HG03432 (cell line): ENCODE measurements around the gene LYRM1.
"Not testable (repeated sequence)": the region's sequence is repeated elsewhere in the genome, so short reads cannot be mapped to it uniquely, and the experiment has no call there.

Source experiments
- ATAC-seq: cut with Tn5 transposase; IDR thresholded peaks from one replicate; pipeline ENCODE4 v1.9.1; 2021; ENCODE audit warnings: mild to moderate bottlenecking, moderate library complexity; ENCODE audit not compliant: unreplicated experiment

Gene LYRM1

DNA sequence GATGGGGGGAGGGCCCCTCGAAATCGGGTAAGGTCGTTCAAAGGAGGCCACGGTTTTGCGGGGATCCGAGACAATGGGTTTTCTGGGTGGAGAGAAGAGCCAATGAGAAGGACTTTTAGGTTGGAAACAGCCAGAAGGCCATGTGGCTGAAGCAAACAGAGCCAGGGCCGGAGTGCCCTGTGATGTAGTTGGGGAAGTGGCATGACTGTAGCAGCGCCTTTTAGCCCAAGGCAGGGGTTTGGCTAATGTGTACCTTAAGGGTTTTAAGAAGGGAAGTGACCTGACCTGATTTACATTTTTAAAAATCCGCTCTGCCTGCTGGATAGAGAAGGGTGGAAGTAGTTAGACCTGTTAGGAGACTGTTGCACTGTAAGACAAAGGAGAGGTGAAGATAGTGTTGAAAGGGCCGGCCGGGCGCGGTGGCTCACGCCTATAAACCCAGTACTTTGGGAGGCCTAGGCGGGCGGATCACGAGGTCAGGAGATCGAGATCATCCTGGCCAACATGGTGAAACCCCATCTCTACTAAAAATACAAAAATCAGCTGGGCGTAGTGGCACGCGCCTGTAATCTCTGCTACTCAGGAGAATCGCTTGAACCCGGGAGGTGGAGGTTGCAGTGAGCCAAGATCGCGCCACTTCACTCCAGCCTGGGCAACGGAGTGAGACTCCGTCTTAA is 1.0 kb downstream of the LYRM1 start:
- ATAC-seq: peak; percentile 21

DNA sequence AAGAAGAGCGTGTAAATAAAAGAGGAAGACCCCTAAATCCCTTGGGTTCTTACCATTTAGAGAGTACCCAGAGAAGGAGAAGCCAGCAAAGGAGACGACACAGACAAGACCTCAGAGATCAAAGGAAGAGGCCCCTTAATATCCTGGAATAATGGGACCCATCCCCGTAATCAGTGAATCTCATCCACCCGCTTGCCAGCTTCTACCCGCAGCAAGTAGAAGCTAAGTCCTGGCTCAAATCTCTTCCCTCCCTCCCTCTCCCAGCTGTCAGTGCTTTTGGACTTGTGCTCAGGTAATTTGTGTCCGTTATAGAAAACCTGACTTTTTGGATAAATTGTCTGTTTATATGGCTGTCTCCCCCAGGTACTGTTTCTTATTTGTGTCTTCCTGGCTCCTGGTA is 1.9 kb downstream of the LYRM1 start:
- no peak for ATAC-seq

- ATAC-seq: no peak
Measured at GRCh38 chr16:20903116-20903898, 2.7 kb downstream of the LYRM1 start.

DNA sequence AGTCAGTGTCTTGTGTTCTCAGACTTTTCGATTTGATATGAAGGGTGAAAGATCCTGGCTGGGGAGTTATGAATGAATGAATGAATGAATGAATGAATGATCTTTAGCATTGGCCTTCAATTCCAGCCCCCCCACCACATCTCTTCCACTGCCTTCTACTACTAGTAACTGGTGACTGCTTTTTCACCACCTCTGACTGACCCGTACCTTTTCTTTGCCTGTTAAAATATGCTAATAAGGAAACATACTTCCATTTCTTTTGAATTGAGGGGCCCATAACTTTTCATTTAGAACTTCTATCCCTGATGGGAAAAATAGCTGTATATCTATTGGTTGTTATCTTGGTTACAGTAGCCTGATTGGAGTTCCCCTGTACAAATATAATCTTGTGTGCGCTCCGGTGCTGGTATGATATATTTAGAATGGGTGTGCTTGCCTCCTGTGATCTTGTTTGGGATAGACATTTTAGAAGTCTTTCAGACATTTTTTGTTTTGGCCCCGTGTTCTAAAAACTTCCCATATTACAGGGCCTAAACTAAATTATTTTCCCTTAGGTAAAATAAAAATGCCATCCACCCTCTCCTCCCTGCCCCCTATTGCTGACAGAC is 3.4 kb downstream of the LYRM1 start:
- ATAC-seq: no peak

DNA sequence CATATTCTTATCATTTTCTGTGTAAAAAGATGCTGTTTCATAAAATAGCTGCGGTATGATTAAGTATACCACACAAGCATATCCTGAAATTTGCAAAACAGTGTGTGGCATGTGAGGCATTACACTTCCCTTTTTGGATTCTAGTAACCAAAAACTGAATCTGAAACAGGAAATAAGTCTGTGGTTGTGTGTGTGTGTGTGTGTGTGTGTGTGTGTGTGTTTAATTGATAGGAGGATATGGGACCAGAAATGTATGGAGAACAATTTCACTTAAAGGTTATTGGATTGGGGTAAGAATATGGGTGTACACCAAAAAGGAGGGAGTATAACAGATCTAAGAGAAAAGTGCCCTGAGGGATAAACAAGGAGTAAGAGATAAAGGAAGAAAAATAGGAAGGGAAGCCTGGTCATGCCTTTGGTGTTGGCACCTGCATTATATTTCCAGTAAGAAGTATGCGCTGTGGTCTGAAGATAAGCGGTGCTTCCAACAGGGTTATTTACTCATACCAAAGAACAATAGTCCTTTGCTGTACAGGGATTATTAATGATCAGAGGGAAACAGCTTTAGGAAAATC is 4.0 kb downstream of the LYRM1 start:
- ATAC-seq: no peak

- no peak for ATAC-seq
Measured at GRCh38 chr16:20905576-20905975, 5.0 kb downstream of the LYRM1 start.

GRCh38 chr16:20906341-20907255 is 6.0 kb downstream of the LYRM1 start:
- no peak for ATAC-seq

DNA sequence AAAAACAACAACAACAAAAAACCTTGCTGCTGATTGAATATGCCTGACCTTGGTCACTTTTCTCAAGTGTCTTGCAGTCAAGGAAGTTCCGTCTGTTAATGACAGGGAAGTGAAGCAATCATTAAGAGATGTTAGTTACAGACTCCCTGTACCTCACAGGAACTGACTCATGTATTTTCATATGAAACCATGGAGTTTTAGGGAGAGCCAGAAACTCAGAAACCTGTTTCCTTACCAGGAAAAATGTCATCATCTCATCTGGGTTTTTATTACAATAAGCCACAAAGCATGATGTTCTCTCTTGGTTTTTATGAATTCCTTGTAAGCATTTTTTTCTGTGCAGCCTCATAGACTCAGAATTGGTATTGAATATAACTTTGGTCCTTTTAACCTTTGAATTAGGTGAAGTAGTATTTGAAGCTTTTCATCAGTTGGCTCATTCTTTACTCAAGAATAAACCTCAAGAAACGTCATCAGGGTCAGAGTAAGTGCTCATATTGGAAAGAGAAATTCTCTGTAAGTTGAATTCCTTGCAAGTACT is 10.3 kb downstream of the LYRM1 start:
- ATAC-seq: no peak

DNA sequence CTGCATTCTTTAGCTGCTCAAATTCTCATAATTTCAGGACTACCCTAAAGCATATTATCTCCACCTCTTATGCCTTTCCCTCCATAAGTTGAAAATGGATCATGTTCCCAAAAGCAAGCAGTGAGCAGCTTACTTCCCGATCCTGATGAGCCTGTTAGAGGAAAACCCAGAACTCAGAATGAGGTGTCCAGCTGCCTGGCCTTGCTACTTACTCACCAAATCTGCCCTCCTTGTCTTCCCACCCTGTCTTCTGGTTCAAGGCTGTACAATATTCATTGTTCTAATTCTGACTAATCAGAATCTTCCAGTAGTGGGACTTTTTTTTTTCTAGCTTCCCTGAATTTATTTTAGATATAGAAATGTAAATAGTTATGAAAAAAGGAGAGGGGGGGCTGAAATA is 10.8 kb downstream of the LYRM1 start:
- ATAC-seq: no peak

- ATAC-seq: no peak
Measured at GRCh38 chr16:20916289-20916688, 15.7 kb downstream of the LYRM1 start.

DNA sequence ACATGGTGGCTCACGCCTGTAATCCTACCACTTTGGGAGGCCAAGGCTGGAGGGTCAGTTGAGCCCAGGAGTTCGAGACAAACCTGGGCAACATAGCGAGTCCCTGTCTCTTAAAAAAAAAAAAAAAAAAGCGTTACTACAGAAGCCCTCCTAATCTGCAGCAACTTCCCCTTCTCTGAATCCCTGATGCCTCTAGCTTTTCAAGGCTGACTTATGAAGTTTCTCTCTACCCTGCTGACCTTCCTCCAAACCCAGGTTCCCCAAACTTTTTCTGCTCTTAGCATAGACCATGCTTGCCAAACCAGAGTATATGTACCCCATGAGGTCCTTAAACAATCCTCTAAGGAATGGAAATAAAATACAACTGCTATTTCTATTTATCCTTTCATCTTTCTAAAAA is 16.4 kb downstream of the LYRM1 start:
- no peak for ATAC-seq

- no peak for ATAC-seq
Measured at GRCh38 chr16:20918486-20919239, 18.1 kb downstream of the LYRM1 start.

GRCh38 chr16:20920091-20920490 is 19.5 kb downstream of the LYRM1 start:
- ATAC-seq: no peak

DNA sequence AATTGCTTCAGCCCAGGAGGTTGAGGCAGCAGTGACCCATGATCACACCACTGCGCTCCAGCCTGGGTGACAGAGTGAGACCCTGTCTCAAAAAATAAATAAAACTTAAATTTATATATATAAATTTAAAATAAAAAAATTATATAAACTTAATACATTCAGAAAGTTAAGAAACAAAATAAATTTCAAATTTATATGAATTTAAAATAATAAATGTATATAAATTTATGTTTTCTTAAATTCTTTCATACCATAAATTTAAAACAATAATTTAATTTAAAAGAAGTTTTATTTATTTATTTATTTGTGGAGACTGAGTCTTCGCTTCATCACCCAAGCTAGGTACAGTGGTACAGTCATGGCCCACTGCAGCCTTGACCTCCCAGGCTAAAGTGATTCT is 20.2 kb downstream of the LYRM1 start:
- no peak for ATAC-seq

- no peak for ATAC-seq
Measured at GRCh38 chr16:20923876-20924275, 23.3 kb downstream of the LYRM1 start.

DNA sequence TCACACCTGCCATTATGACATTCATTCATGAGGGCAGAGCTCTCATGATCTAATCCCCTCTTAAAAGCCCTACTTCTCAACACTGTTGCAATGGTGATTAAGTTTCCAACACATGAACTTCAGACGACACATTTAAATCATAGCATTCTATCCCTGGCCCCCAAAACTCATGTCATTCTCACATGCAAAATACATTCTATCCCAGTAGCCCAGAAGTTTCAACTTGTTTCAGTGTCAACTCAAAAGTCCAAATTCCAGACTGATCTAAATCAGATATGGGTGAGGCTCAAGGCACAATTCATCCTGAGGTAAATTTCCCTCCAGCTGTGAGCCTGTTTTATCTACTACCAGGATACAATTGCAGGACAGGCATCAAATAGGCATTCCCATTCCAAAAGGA is 25.2 kb downstream of the LYRM1 start:
- ATAC-seq: no peak

GRCh38 chr16:20928774-20929411 is 28.3 kb downstream of the LYRM1 start:
- ATAC-seq: no peak

- ATAC-seq: not testable (repeated sequence)
Measured at GRCh38 chr16:20929676-20930364, 29.2 kb downstream of the LYRM1 start.

DNA sequence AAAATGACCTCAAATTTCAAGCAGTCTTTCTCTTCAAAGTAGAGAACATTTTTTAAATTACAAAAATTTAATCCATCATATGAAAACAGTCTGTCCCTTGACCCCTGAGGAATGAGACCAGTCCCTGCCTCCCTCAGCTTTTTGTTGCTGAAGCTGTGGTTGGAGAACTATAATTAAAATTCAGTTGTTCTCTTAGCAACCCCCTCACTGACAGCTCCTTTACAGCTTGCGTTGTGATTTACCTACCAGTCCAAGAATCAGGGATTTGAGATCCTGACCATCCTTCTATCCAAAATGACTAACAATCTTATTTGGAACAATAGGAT is 29.8 kb downstream of the LYRM1 start:
- ATAC-seq: no peak
